H9 (cell line): ENCODE data around the gene SPEN. TPM values are rescaled to one million over a fixed set of nuclear protein-coding genes. Genes with fewer than 3 reads are reported as not detected.

ENCODE experiments used
- DNase-seq: peaks from one replicate; pipeline ENCODE4 v3.0.0-alpha.2; 2017
- H2AFZ ChIP-seq: one replicate; pipeline ENCODE4 v1.6.1; 2013; ENCODE audit warnings: mild to moderate bottlenecking, low read length, control low read depth, moderate library complexity
- H2AK5ac ChIP-seq: 2 replicates; pipeline ENCODE4 v1.6.1; 2013; ENCODE audit warnings: low read length, control low read depth, mixed read lengths; ENCODE audit not compliant: insufficient read length
- H2BK120ac ChIP-seq: one replicate; pipeline ENCODE4 v1.6.1; 2013; ENCODE audit warnings: low read depth, mild to moderate bottlenecking, low read length, control low read depth, inconsistent platforms; ENCODE audit not compliant: poor library complexity, severe bottlenecking
- H2BK12ac ChIP-seq: 2 replicates; pipeline ENCODE4 v1.6.1; 2013; ENCODE audit warnings: low read length, control low read depth, mixed read lengths, low read depth; ENCODE audit not compliant: insufficient read length
- H2BK15ac ChIP-seq: 2 replicates; pipeline ENCODE4 v1.6.1; 2013; ENCODE audit warnings: low read depth, low read length, control low read depth
- H2BK20ac ChIP-seq: one replicate; pipeline ENCODE4 v1.6.1; 2013; ENCODE audit warnings: low read depth, mild to moderate bottlenecking, low read length, control low read depth, inconsistent platforms; ENCODE audit not compliant: poor library complexity, severe bottlenecking
- H2BK5ac ChIP-seq: 2 replicates; pipeline ENCODE4 v1.6.1; 2013; ENCODE audit warnings: low read length, control low read depth, mixed read lengths; ENCODE audit not compliant: insufficient read length
- H3K14ac ChIP-seq: 2 replicates; pipeline ENCODE4 v1.6.1; 2013; ENCODE audit warnings: low read length, control low read depth; ENCODE audit not compliant: insufficient read depth
- H3K18ac ChIP-seq: 2 replicates; pipeline ENCODE4 v1.6.1; 2013; ENCODE audit warnings: low read depth, mild to moderate bottlenecking, mixed read lengths, low read length, control low read depth; ENCODE audit not compliant: insufficient read length
- H3K23ac ChIP-seq: 2 replicates; pipeline ENCODE4 v1.6.1; 2013; ENCODE audit warnings: low read length, control low read depth, mixed read lengths, low read depth; ENCODE audit not compliant: insufficient read length
- H3K23me2 ChIP-seq: 2 replicates; pipeline ENCODE4 v1.6.1; 2013; ENCODE audit warnings: low read depth, mild to moderate bottlenecking, mixed read lengths, low read length, control low read depth; ENCODE audit not compliant: insufficient read length, poor library complexity, severe bottlenecking
- H3K27ac ChIP-seq: 2 replicates; pipeline ENCODE4 v1.5.1; 2013; ENCODE audit warnings: low read length, control low read depth, mixed read lengths, low read depth; ENCODE audit not compliant: insufficient read length
- H3K27me3 ChIP-seq: 2 replicates; pipeline ENCODE4 v1.6.1; 2013; ENCODE audit warnings: low read length, control low read depth, inconsistent platforms; ENCODE audit not compliant: insufficient read depth
- H3K4ac ChIP-seq: 2 replicates; pipeline ENCODE4 v1.6.1; 2013; ENCODE audit warnings: low read depth, mild to moderate bottlenecking, control low read depth, inconsistent platforms, low read length, moderate library complexity
- H3K4me1 ChIP-seq: 2 replicates; pipeline ENCODE4 v1.6.1; 2013; ENCODE audit warnings: low read length, control low read depth, inconsistent platforms; ENCODE audit not compliant: insufficient read depth
- H3K4me2 ChIP-seq: 2 replicates; pipeline ENCODE4 v1.6.1; 2013; ENCODE audit warnings: low read length, control low read depth, mixed read lengths; ENCODE audit not compliant: insufficient read length, insufficient read depth
- H3K56ac ChIP-seq: 2 replicates; pipeline ENCODE4 v1.6.1; 2013; ENCODE audit warnings: low read depth, mild to moderate bottlenecking, mixed read lengths, low read length, control low read depth; ENCODE audit not compliant: insufficient read length
- H3K79me1 ChIP-seq: 2 replicates; pipeline ENCODE4 v1.6.1; 2013; ENCODE audit warnings: low read depth, mild to moderate bottlenecking, moderate library complexity, low read length, control low read depth, inconsistent platforms; ENCODE audit not compliant: insufficient read depth, poor library complexity, severe bottlenecking
- H3K79me2 ChIP-seq: 2 replicates; pipeline ENCODE4 v1.6.1; 2013; ENCODE audit warnings: low read length, control low read depth, inconsistent platforms; ENCODE audit not compliant: insufficient read depth
- H3K9ac ChIP-seq: 2 replicates; pipeline ENCODE4 v1.6.1; 2013; ENCODE audit warnings: low read length, control low read depth, mixed read lengths; ENCODE audit not compliant: insufficient read length; ENCODE audit errors: extremely low read depth
- H3K9me3 ChIP-seq: one replicate; pipeline ENCODE4 v1.6.1; 2013; ENCODE audit warnings: low read depth, low read length, inconsistent platforms; ENCODE audit not compliant: control insufficient read depth
- H3T11ph ChIP-seq: one replicate; pipeline ENCODE4 v1.6.1; 2013; ENCODE audit warnings: mild to moderate bottlenecking, low read length, control low read depth, inconsistent platforms
- H4K20me1 ChIP-seq: one replicate; pipeline ENCODE4 v1.6.1; 2013; ENCODE audit not compliant: control insufficient read depth, insufficient read length, insufficient read depth
- H4K5ac ChIP-seq: 2 replicates; pipeline ENCODE4 v1.6.1; 2013; ENCODE audit warnings: low read depth, mild to moderate bottlenecking, mixed read lengths, low read length, control low read depth; ENCODE audit not compliant: insufficient read length
- H4K8ac ChIP-seq: replicated peaks from 2 replicates; pipeline ENCODE4 v1.6.1; 2013; ENCODE audit warnings: low read length, control low read depth, mixed read lengths, low read depth; ENCODE audit not compliant: insufficient read length
- H4K91ac ChIP-seq: 2 replicates; pipeline ENCODE4 v1.6.1; 2013; ENCODE audit warnings: low read depth, mild to moderate bottlenecking, moderate library complexity, mixed read lengths, low read length, control low read depth; ENCODE audit not compliant: insufficient read length
- H3K27ac Mint-ChIP-seq, 3 experiments: 2 replicates in 2 of 3; 3 replicates in 1 of 3; pipeline ENCODE4 v1.8.0; 2020 to 2021; ENCODE audit warnings: mixed read lengths in 3 of 3, mild to moderate bottlenecking in 1 of 3, moderate library complexity in 1 of 3
- H3K27me3 Mint-ChIP-seq: 2 replicates; pipeline ENCODE4 v1.8.0; 2021; ENCODE audit warnings: low read depth, mild to moderate bottlenecking, moderate library complexity, mixed read lengths
- H3K36me3 Mint-ChIP-seq, 3 experiments: 2 replicates in 2 of 3; 3 replicates in 1 of 3; pipeline ENCODE4 v1.8.0; 2020 to 2021; ENCODE audit warnings: low read depth in 3 of 3, mixed read lengths in 3 of 3; ENCODE audit not compliant: insufficient read depth in 1 of 3
- H3K4me1 Mint-ChIP-seq, 2 experiments: 2 replicates each; pipeline ENCODE4 v1.8.0; 2020; ENCODE audit warnings: mixed read lengths in 2 of 2
- H3K4me3 Mint-ChIP-seq, 2 experiments: 2 replicates in 1 of 2; 3 replicates in 1 of 2; pipeline ENCODE4 v1.8.0; 2020 to 2021; ENCODE audit warnings: mild to moderate bottlenecking in 2 of 2, mixed read lengths in 2 of 2, moderate library complexity in 1 of 2
- H3K9me3 Mint-ChIP-seq, 2 experiments: 2 replicates in 1 of 2; 3 replicates in 1 of 2; pipeline ENCODE4 v1.8.0; 2020; ENCODE audit warnings: mild to moderate bottlenecking in 2 of 2, mixed read lengths in 2 of 2, moderate library complexity in 1 of 2
- WGBS: extraction: QIAGEN DNeasy Blood & Tissue Kit; methylation state at CpG from one replicate; pipeline ENCODE4 v1.1.7; 2013; ENCODE audit warnings: missing lambda C conversion rate, low lambda C conversion rate, mixed read lengths; ENCODE audit not compliant: insufficient read length; ENCODE audit errors: extremely low coverage; 5-methylcytosine and 5-hydroxymethylcytosine counted together
- total RNA-seq: library from RNA; stranded (reverse); gene quantifications from 2 replicates; pipeline ENCODE4 v1.2.1, GENCODE V29; 2021
- TF ChIP-seq, protein P1 (sequence below): fragments of 200-600 bp; sonication (generic); conservative IDR thresholded peaks from 3 replicates; pipeline ENCODE4 v1.8.0; 2021; ENCODE audit warnings: antibody characterized with exemption, mild to moderate bottlenecking

The SPEN gene
- total RNA-seq, 1 experiment from 2014 or later = 59.6 TPM

DNA sequence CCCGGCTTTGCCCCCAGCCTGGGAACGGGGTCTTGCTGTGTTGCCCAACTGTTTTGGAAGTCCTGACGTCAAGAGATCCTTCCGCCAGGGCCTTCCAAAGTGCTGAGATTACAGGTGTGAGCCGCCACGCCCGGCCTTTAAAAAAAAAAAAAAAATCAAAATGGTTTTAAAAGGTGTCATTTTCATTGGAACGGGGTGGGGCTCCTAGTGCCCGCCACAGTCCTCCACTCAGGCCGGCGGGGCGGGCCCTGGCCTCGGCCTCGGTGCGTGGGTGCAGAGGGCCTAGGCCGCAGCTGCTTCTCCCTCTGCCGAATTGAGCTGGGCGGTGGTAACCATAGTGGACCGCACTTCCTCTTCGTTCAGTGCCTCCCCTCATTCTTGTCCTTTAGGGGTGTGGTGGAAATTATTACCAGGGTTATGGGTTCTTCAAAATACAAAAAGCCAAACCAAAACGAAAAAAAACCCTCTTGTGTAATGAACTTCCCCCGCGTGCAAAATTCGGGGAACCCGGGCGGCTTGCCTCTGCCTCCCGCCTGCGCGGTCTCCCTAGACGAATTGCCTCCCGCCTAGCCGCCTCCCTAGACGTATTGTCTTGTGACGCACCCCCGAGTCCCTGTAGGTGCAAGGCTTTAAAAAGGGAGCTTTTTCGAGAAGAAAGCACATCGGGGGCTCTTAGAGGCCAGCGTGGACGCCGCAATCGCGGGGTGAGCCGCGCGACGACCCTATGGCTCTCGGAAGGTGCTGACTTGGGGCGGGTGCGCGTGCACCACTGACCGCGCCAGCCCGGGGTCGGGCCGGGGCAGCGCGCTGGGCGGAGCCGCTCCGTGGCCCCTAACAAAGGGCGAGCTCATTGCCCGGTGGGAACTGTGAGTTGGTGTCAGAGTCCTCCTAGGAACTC is 10.5 kb upstream of the SPEN start:
- Histone ChIP-seq H3K9ac (no peak overlapping the region), H2BK5ac (no peak overlapping the region), H3K9me3 (no peaks in the 10 kb centered on the region), H3K27ac (no peak overlapping the region), H2AFZ (no peak overlapping the region), H3K18ac (peak overlapping the region; percentile 24), H3K79me2 (no peaks in the 10 kb centered on the region), H4K5ac (no peak overlapping the region), H4K8ac (no peak overlapping the region), H2AK5ac (no peak overlapping the region), H3K23ac (no peak overlapping the region), H3K56ac (no peak overlapping the region), H3K79me1 (no peaks in the 10 kb centered on the region), H3K4ac (no peak overlapping the region), H2BK20ac (no peak overlapping the region), H3K4me1 (no peaks in the 10 kb centered on the region; the same call in 1 of the 2 replicates), H4K91ac (no peak overlapping the region), H3K14ac (no peak overlapping the region), H2BK12ac (no peak overlapping the region), H2BK15ac (no peak overlapping the region), H3K4me2 (no peak overlapping the region), H3K23me2 (peaks cover 14% of the 10 kb centered on the region), H2BK120ac (no peak overlapping the region), H4K20me1 (no peaks in the 10 kb centered on the region), H3T11ph (no peak overlapping the region), H3K27me3 (no peaks in the 10 kb centered on the region)
- H3K27me3 Mint-ChIP-seq = no peaks in the 10 kb centered on the region
- no peaks in the 10 kb centered on the region for H3K9me3 Mint-ChIP-seq
- H3K4me1 Mint-ChIP-seq = peaks cover 15 to 22% of the 10 kb centered on the region in 2 experiments
- TF ChIP-seq, protein P1, sequence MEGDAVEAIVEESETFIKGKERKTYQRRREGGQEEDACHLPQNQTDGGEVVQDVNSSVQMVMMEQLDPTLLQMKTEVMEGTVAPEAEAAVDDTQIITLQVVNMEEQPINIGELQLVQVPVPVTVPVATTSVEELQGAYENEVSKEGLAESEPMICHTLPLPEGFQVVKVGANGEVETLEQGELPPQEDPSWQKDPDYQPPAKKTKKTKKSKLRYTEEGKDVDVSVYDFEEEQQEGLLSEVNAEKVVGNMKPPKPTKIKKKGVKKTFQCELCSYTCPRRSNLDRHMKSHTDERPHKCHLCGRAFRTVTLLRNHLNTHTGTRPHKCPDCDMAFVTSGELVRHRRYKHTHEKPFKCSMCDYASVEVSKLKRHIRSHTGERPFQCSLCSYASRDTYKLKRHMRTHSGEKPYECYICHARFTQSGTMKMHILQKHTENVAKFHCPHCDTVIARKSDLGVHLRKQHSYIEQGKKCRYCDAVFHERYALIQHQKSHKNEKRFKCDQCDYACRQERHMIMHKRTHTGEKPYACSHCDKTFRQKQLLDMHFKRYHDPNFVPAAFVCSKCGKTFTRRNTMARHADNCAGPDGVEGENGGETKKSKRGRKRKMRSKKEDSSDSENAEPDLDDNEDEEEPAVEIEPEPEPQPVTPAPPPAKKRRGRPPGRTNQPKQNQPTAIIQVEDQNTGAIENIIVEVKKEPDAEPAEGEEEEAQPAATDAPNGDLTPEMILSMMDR = no peak
- WGBS = no CpG with 5 or more reads among the region's 62 CpGs
- peaks cover 2 to 6% (median 3%) of the 10 kb centered on the region in 3 experiments; a peak in 5 of 7 replicates for H3K36me3 Mint-ChIP-seq
- peak; percentile 59 for DNase-seq
- 0 out of 7 replicates have a peak overlapping the region, but pooled peaks of 1 of the 3 experiments have one; percentile 40 for H3K27ac Mint-ChIP-seq
- peak overlapping the region; percentile 78 to 92; a peak in 4 of 5 replicates for H3K4me3 Mint-ChIP-seq
